GM21723 (cell line): Measurements from ENCODE around the gene MPC1L.
"Not testable (repeated sequence)": the region's sequence is repeated elsewhere in the genome, so short reads cannot be mapped to it uniquely, and the experiment has no call there.

Experiments
- ATAC-seq: cut with Tn5 transposase; IDR thresholded peaks from one replicate; pipeline ENCODE4 v1.9.1; 2021; ENCODE audit warnings: mild to moderate bottlenecking, moderate library complexity; ENCODE audit not compliant: unreplicated experiment

Gene MPC1L

GRCh38 chrX:40623139-40623536 is at the start of gene MPC1L:
Gene MPC1L (plus strand): TSS chrX:40623428. CDS start chrX:40623566, 138 bp downstream.
- ATAC-seq, result no peak

GRCh38 chrX:40573763-40574162 is 49.5 kb upstream of the MPC1L start:
- ATAC-seq, result no peak

GRCh38 chrX:40575411-40575810 is 47.8 kb upstream of the MPC1L start:
- not testable (repeated sequence) for ATAC-seq

- ATAC-seq, result no peak
These were observed 46.9 kb upstream of the MPC1L start for GRCh38 chrX:40576291-40576690.

- no peak for ATAC-seq
These were observed 45.1 kb upstream of the MPC1L start for GRCh38 chrX:40578039-40578695.

GRCh38 chrX:40579141-40579540 is 44.1 kb upstream of the MPC1L start:
- no peak for ATAC-seq

- peak; percentile 62 for ATAC-seq
These were observed 43.2 kb upstream of the MPC1L start for GRCh38 chrX:40579900-40580536.

GRCh38 chrX:40580537-40581335 is 42.5 kb upstream of the MPC1L start, which contains the start of gene ATP6AP2:
Gene ATP6AP2 (plus strand): TSS chrX:40580970. CDS start chrX:40581066, 96 bp downstream.
- peak; percentile 97 for ATAC-seq

- ATAC-seq, result no peak
These were observed 41.8 kb upstream of the MPC1L start for GRCh38 chrX:40581336-40581920.

GRCh38 chrX:40582178-40582577 is 41.0 kb upstream of the MPC1L start:
- ATAC-seq, result not testable (repeated sequence)

GRCh38 chrX:40582811-40583210 is 40.4 kb upstream of the MPC1L start:
- no peak for ATAC-seq

- ATAC-seq, result not testable (repeated sequence)
These were observed 35.6 kb upstream of the MPC1L start for GRCh38 chrX:40587623-40588022.

GRCh38 chrX:40589616-40590321 is 33.5 kb upstream of the MPC1L start:
- not testable (repeated sequence) for ATAC-seq

- no peak for ATAC-seq
These were observed 19.8 kb upstream of the MPC1L start for GRCh38 chrX:40603446-40603845.

- no peak for ATAC-seq
These were observed 15.8 kb upstream of the MPC1L start for GRCh38 chrX:40607381-40607780.

GRCh38 chrX:40612511-40612910 is 10.7 kb upstream of the MPC1L start:
- no peak for ATAC-seq

- ATAC-seq, result no peak
These were observed 7.3 kb upstream of the MPC1L start for GRCh38 chrX:40615976-40616375.

- no peak for ATAC-seq
These were observed 5.7 kb upstream of the MPC1L start for GRCh38 chrX:40617566-40617965.

GRCh38 chrX:40622479-40623138 is 619 bp upstream of the MPC1L start:
- no peak for ATAC-seq

- ATAC-seq, result no peak
These were observed 437 bp downstream of the MPC1L start for GRCh38 chrX:40623665-40624064.
